HG03342 (cell line): Measurements from ENCODE around the gene PKN3.

ENCODE experiments used
- ATAC-seq: cut with Tn5 transposase; IDR thresholded peaks from one replicate; pipeline ENCODE4 v1.9.1; 2021; ENCODE audit warnings: mild to moderate bottlenecking, moderate library complexity; ENCODE audit not compliant: unreplicated experiment

The PKN3 gene

DNA sequence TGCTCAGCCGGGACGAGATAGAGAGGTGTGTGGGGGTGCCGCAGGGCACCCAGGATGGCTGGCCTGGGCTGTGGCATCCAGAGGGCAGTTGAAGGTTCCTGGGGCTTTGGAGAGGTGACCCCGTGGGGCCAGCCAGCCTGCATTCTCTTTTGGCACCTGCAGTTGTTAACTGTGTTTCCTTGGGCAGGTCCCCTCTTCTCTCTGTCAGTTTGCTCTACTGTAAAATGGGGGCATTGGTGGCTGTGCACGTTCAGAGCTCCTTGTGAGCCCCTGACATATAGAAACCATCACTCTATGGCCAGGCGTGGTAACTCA, 13.1 kb downstream of the PKN3 start:
- no peak for ATAC-seq

DNA sequence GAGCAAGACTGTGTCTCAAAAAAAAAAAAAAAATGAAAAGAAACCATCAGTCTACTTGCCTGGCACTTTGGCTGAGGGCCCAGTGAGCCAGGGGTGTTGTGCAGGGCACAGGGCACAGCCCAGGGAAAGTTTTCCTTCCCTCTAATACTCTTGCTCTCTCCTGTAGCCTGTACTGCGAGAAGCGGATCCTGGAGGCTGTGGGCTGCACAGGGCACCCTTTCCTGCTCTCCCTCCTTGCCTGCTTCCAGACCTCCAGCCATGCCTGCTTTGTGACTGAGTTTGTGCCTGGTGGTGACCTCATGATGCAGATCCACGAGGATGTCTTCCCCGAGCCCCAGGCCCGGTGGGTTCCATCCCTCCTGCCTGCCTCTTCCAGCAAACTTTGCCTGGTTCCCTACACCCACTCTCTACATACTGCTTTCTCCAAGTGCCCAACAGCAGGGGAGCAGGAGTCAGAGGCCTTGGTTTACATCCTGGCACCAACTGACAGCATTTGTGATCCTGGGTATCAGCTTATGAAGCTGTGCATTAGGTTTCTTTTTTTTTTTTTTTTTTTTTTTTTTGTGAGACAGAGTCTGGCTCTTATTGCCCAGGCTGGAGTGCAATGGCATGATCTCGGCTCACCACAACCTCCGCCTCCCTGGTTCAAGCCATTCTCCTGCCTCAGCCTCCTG, 14.4 kb downstream of the PKN3 start:
- ATAC-seq = no peak

- ATAC-seq = no peak
These were observed 15.7 kb downstream of the PKN3 start for GRCh38 chr9:128718047-128718446.

DNA sequence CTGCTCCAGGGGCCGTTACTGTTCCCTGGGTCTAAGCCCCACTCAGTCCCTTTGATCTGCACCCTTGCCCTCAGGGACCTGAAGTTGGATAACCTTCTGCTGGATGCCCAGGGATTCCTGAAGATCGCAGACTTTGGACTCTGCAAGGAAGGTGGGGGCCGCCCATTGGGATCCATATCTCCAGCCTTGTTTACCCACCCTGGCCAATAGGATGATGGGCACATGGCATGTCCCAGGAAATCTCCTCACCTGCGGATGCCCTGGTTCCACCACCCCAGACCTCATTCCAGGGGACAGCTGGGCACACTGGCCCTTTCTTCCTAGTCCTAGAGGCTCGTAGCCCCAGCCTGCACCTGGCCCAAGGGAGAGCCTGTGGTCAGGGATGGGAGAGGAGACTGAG, 16.2 kb downstream of the PKN3 start:
- no peak for ATAC-seq

DNA sequence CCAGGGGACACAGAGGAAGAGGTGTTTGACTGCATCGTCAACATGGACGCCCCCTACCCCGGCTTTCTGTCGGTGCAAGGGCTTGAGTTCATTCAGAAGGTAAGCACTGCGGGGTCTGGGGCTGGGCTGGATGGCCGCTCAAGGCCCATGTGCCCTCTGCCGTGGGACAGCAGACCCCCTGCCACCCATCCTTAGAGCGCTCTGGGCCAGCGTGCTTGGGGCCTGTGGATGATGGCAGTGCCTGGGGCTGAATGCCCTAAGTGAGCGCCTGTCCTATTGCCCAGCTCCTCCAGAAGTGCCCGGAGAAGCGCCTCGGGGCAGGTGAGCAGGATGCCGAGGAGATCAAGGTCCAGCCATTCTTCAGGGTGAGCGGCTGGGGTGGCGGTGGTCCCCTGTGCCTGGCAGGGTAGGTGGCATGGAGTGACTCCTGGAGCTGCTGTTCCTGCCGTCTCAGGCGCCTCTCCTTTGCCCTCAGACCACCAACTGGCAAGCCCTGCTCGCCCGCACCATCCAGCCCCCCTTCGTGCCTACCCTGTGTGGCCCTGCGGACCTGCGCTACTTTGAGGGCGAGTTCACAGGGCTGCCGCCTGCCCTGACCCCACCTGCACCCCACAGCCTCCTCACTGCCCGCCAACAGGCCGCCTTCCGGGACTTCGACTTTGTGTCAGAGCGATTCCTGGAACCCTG, 17.8 kb downstream of the PKN3 start:
- no peak for ATAC-seq

DNA sequence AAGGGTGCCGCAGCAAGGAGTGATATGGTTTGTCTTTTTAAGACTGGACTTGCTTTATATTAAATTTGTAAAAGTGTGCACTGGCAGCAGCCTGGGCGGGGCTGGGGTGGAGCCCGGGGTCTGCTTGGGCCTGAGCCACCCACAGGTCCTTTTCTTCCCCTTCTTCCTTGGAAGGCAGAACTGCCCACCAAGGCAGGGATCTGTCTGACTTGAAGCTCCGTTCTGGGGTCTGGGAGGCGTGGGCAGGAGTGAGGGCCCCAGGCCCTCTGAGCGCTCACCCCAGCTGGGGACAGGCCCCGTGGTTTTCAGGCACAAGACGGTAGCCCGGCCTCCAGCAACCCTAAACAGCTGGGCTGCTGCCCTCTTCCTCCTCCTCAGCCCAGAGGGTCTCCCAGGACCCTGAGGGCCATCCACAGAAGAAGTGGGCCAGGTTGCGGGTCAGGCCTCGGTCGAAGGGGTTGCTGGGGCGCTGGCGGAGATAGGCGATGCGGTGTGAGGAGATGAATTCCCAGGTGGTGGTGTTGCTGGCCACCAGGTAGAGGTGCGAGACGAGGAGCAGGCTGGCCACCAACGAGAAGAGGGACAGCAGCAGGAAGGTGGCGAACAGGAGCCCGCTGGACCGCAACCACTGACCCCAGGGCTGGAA, 18.7 kb downstream of the PKN3 start:
- no peak for ATAC-seq

- no peak for ATAC-seq
These were observed 19.2 kb downstream of the PKN3 start for GRCh38 chr9:128721487-128722010.

- ATAC-seq = no peak
These were observed 20.4 kb downstream of the PKN3 start for GRCh38 chr9:128722380-128723351.

- ATAC-seq = no peak
These were observed 21.1 kb downstream of the PKN3 start for GRCh38 chr9:128723352-128723865.

- ATAC-seq = peak; percentile 95
These were observed 21.8 kb downstream of the PKN3 start, which contains the start of gene ZDHHC12 for GRCh38 chr9:128723866-128724743. TSS of gene ZDHHC12 (minus strand) at chr9:128724127. CDS start at chr9:128724093, 34 bp downstream.

- ATAC-seq = peak; percentile 2
These were observed 22.5 kb downstream of the PKN3 start for GRCh38 chr9:128724744-128725211.

GRCh38 chr9:128727640-128728248, 25.4 kb downstream of the PKN3 start:
- no peak for ATAC-seq

GRCh38 chr9:128728298-128728697, 26.0 kb downstream of the PKN3 start:
- no peak for ATAC-seq

DNA sequence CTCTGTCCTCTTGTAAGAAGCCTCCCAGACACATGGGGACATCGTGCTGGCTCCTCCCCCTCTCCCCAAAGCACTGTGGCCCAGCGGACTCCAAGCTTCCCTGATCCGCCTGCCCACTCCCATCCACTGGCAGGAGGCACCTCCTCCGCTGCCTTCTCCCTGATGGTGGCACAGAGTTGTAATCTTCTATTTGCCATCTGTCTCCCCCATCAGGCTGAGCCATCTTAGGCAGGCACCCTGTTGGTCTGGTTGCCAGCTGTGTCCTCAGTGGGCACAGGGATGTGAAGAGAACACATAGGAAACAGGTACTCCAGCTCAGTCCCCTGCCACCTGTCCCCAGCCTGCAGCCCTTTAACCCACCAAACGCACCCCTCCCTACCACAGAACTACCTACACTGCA, 27.0 kb downstream of the PKN3 start:
- no peak for ATAC-seq

- no peak for ATAC-seq
These were observed 27.6 kb downstream of the PKN3 start for GRCh38 chr9:128729766-128730517.

DNA sequence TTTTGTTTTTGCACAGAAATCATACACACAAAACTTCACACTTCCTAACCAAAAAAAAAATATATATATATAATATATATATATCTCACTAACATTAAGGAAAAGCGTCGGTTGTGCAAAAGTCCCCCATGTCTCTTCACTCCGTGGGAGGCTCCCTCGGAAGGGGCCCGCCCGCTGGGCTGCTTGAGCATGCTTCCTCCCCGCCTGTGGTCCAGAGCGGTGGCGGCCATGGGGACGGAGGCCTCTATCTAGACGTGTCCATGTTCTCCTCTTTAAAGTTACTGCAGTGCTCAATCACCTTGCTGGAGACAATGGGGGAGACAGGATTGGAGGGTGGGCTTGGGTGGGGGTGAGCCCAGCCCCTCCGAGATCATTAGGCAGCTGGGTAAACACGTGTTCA, 28.8 kb downstream of the PKN3 start:
- no peak for ATAC-seq

- no peak for ATAC-seq
These were observed 29.4 kb downstream of the PKN3 start for GRCh38 chr9:128731691-128732090.

DNA sequence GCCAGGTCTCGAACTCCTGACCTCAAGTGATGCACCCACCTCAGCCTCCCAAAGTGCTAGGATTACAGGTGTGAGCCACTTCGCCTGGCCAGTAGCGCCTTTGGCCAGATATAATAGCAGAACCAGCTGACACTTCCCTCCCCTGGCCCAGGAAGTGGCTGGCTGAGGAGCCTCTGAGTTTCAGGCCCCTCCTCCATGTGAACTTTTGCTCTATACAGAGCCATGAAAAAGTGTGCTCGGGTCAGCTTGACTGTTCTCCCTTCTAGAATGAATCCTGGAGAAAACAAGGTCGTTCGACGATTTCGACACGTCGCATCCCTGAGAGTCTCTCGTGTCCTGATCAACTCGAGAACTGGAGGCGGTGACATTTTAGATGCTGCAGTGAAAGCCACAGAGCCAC, 30.3 kb downstream of the PKN3 start:
- ATAC-seq = no peak
